HCT116 (cell line): ENCODE results near the gene DNAJB13.

Experiments used
- EZH2 ChIP-seq: fragments of 200-600 bp; sonication (generic); IDR thresholded peaks from 2 replicates; pipeline ENCODE4 v1.6.1; 2017; ENCODE audit warnings: antibody characterized with exemption, mixed run types
- MAX ChIP-seq: IDR thresholded peaks from 2 replicates; pipeline ENCODE4 v1.6.1; 2012
- POLR2A ChIP-seq: IDR thresholded peaks from 2 replicates; pipeline ENCODE4 v1.7.0; 2011; ENCODE audit warnings: borderline replicate concordance; ENCODE audit not compliant: insufficient read depth, insufficient read length; ENCODE audit errors: extremely low read depth
- POLR2AphosphoS5 ChIP-seq: IDR thresholded peaks from 2 replicates; pipeline ENCODE4 v1.6.1; 2011; ENCODE audit warnings: mild to moderate bottlenecking, low read depth, low read length, moderate library complexity
- SIN3A ChIP-seq: IDR thresholded peaks from 2 replicates; pipeline ENCODE4 v1.6.1; 2012; ENCODE audit warnings: low read depth
- SP1 ChIP-seq: IDR thresholded peaks from 2 replicates; pipeline ENCODE4 v1.6.1; 2012; ENCODE audit warnings: low read depth
- TCF7L2 ChIP-seq: IDR thresholded peaks from 2 replicates; pipeline ENCODE4 v1.7.0; 2011; ENCODE audit warnings: borderline replicate concordance, inconsistent platforms; ENCODE audit not compliant: insufficient read depth, insufficient read length; ENCODE audit errors: extremely low read depth
- YY1 ChIP-seq: IDR thresholded peaks from 2 replicates; pipeline ENCODE4 v1.6.1; 2011; ENCODE audit warnings: low read length, low read depth, moderate library complexity, mild to moderate bottlenecking; ENCODE audit not compliant: insufficient replicate concordance; ENCODE audit errors: extremely low read depth
- TF ChIP-seq, protein P1 (sequence below), 3 experiments: fragments of 200-600 bp in 1 of 3; sonication (generic) in 1 of 3; IDR thresholded peaks in 2 of 3; conservative IDR thresholded peaks in 1 of 3; 2 replicates each; pipeline ENCODE4 v1.5.1; 2012 to 2017; ENCODE audit warnings: low read depth in 2 of 3, low read length in 2 of 3, antibody characterized with exemption in 1 of 3, borderline replicate concordance in 1 of 3, control low read depth in 1 of 3, mild to moderate bottlenecking in 1 of 3, mixed read lengths in 1 of 3, mixed run types in 1 of 3, moderate library complexity in 1 of 3; ENCODE audit not compliant: insufficient read depth in 1 of 3

DNA sequence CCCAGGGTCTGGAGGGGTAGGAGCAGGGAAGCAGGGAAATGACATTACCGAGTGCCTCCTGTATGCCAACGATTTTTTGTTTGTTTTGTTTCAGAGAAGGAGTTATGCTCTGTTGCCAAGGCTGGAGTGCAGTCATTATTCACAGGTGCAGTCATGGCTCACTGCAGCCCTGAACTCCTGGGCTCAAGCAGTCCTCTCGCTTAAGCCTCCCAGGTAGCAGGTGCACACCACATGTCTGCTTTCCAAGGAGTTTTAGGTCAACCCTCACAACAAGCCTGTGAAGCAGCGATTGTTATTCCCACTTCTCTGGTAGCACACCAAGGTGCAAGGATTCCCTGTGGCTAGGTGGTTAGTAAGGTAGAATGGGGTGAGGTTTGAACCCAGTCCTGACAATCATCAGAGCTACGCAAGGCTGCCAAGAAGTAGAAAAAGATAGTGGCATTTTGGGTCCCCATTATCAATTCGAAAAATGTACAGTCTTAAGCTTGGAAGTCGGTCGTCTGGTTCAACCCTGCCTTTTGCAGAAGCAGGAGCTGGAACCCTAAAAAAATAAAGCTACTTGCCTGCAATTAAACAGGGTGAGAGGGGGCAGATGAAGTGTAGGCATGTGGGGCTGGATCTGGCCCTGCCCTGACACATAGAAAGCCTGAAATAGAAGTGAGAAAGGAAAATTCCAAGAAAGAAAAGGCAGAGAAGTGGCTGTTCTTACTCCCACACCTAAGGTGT lies 48.9 kb downstream of the DNAJB13 start:
- TF ChIP-seq YY1, result no peak
- no peak for TF ChIP-seq POLR2A
- TF ChIP-seq SIN3A, result no peak
- TF ChIP-seq, protein P1, sequence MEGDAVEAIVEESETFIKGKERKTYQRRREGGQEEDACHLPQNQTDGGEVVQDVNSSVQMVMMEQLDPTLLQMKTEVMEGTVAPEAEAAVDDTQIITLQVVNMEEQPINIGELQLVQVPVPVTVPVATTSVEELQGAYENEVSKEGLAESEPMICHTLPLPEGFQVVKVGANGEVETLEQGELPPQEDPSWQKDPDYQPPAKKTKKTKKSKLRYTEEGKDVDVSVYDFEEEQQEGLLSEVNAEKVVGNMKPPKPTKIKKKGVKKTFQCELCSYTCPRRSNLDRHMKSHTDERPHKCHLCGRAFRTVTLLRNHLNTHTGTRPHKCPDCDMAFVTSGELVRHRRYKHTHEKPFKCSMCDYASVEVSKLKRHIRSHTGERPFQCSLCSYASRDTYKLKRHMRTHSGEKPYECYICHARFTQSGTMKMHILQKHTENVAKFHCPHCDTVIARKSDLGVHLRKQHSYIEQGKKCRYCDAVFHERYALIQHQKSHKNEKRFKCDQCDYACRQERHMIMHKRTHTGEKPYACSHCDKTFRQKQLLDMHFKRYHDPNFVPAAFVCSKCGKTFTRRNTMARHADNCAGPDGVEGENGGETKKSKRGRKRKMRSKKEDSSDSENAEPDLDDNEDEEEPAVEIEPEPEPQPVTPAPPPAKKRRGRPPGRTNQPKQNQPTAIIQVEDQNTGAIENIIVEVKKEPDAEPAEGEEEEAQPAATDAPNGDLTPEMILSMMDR (IDR thresholded peaks at IDR 0.05 in 2 of 3, conservative IDR thresholded peaks at IDR 0.05 in 1 of 3; ENCODE audit: borderline replicate concordance in 1 of 3, insufficient read depth in 1 of 3, low read depth in 2 of 3, low read length in 2 of 3), result no peak
- no peak for TF ChIP-seq MAX
- TF ChIP-seq EZH2, result no peak
- no peak for TF ChIP-seq POLR2AphosphoS5
- TF ChIP-seq SP1, result no peak
- no peak for TF ChIP-seq TCF7L2
